ENCODE results near the gene GMCL1. TPM values are rescaled to one million over a fixed set of nuclear protein-coding genes. Genes with fewer than 3 reads are reported as not detected.

Gene GMCL1, protein sequence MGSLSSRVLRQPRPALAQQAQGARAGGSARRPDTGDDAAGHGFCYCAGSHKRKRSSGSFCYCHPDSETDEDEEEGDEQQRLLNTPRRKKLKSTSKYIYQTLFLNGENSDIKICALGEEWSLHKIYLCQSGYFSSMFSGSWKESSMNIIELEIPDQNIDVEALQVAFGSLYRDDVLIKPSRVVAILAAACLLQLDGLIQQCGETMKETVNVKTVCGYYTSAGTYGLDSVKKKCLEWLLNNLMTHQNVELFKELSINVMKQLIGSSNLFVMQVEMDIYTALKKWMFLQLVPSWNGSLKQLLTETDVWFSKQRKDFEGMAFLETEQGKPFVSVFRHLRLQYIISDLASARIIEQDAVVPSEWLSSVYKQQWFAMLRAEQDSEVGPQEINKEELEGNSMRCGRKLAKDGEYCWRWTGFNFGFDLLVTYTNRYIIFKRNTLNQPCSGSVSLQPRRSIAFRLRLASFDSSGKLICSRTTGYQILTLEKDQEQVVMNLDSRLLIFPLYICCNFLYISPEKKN
- total RNA-seq (10 to 100 TPM; 15.5 to 17.6 TPM), polyA plus RNA-seq (38.4 TPM)

DNA sequence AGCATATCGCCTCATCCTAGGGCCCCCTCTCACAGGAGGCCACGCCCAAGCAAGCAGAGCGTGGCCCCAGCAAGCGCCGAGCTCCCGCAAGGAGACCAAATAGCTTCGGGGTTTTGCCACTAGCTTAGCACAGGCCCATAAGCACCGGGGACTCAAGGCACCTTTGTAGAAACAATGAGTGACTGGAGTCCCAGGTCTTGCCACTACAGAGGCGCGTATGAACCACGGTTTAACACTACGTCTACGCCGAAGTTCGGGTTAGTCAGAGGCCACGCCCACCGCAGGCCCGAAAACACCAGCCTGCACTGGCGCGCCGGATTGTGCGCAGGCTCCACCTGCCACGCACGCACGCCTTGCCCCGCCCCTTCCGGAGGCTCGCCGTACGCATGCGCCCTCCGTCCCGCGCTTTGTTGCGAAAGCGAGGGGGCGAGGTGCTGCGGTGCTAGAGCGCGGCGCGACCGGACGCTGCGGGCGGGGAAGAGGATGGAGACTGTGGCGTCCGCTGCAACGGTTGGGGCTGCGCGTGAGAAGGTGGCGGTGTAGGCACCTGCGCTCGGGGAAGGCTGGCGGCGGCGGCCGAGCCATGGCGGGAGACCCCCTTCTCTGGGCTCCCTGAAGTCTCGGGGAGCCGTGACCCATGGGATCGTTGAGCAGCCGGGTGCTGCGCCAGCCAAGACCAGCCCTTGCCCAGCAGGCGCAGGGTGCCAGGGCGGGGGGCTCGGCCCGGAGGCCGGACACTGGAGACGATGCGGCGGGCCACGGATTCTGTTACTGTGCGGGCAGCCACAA lies at the start of gene GMCL1:
GMCL1 (plus strand) TSS at position 405 of the 789 bp plus-strand sequence; CDS start at position 638, 233 bp downstream.
- H3K27me3 ChIP-seq (ENCODE audit: insufficient read depth, low read length, poor library complexity, severe bottlenecking): no peaks in the 10 kb centered on the region
- CTCF ChIA-PET: interaction anchor here (0.9 to 3.9 kb wide), 3 partner anchors 11 to 241 kb away, joined by 3 to 18 read pairs (median 4); no protein-coding TSS in a partner anchor
- Mint-ChIP-seq H3K9me3 (no peaks in the 10 kb centered on the region), H3K27ac (peak within 1 kb of the TSS; percentile 95 to 99 (median 97)), H3K4me1 (peaks cover 42 to 61% (median 56%) of the 10 kb centered on the region in 3 donors), H3K36me3 (peaks cover 0 to 19% (median 4%) of the 10 kb centered on the region in 3 donors), H3K4me3 (peak within 1 kb of the TSS; percentile 84 to 99 (median 96)), H3K27me3 (no peaks in the 10 kb centered on the region)
- peaks cover 42% of the 10 kb centered on the region for H3K4me1 ChIP-seq (ENCODE audit: insufficient read depth, low read length)
- peak within 1 kb of the TSS; percentile 93 for H3K27ac ChIP-seq (ENCODE audit: low read depth, low read length)
- H3K36me3 ChIP-seq (ENCODE audit: insufficient read depth, low read length): no peaks in the 10 kb centered on the region
- no peaks in the 10 kb centered on the region for H3K9me3 ChIP-seq (ENCODE audit: low read length)
- DNase-seq: peak; percentile 99
- H3K4me3 ChIP-seq (ENCODE audit: low read length): peak within 1 kb of the TSS; percentile 98
- POLR2A ChIA-PET: interaction anchor here (0.7 to 1.2 kb wide), 2 partner anchors 13 to 308 kb away, joined by 3 to 4 read pairs; no protein-coding TSS in a partner anchor

DNA sequence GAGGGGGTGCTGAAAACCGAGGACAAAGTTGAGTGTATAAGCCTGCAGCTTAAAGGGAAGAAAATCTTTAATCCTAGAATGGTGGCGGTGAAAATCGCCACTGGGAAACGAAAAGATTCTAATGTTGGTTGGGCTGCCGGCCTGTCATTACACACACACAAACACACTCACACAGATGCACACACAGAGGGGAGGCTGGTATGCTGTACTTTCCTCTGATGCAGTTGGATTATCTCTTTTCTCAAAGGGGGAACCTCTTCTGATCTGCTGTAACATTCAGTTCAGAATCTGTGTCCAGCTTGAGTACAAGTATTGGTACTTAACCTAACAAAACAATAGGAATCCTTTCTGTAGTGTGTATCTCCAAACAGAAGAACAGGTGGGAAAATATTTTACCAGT lies 48.5 kb upstream of the GMCL1 start:
- Mint-ChIP-seq H3K4me1 (peaks cover 4 to 7% (median 7%) of the 10 kb centered on the region in 3 donors), H3K4me3 (no peak overlapping the region), H3K27ac (peak overlapping the region in 3 of 8 donors; percentile 4 to 67 (median 66)), H3K9me3 (peaks cover 0 to 2% (median 0%) of the 10 kb centered on the region in 5 donors), H3K36me3 (peaks cover 0 to 5% (median 0%) of the 10 kb centered on the region in 3 donors), H3K27me3 (no peaks in the 10 kb centered on the region)
- Histone ChIP-seq H3K27me3 (ENCODE audit: insufficient read depth, low read length, poor library complexity, severe bottlenecking) (no peaks in the 10 kb centered on the region), H3K4me3 (ENCODE audit: low read length) (no peak overlapping the region), H3K27ac (ENCODE audit: low read depth, low read length) (no peak overlapping the region), H3K9me3 (ENCODE audit: low read length) (no peaks in the 10 kb centered on the region), H3K4me1 (ENCODE audit: insufficient read depth, low read length) (no peaks in the 10 kb centered on the region), H3K36me3 (ENCODE audit: insufficient read depth, low read length) (no peaks in the 10 kb centered on the region)
- no peak for DNase-seq
- ChIA-PET CTCF (no interaction called here), POLR2A (no interaction called here)

DNA sequence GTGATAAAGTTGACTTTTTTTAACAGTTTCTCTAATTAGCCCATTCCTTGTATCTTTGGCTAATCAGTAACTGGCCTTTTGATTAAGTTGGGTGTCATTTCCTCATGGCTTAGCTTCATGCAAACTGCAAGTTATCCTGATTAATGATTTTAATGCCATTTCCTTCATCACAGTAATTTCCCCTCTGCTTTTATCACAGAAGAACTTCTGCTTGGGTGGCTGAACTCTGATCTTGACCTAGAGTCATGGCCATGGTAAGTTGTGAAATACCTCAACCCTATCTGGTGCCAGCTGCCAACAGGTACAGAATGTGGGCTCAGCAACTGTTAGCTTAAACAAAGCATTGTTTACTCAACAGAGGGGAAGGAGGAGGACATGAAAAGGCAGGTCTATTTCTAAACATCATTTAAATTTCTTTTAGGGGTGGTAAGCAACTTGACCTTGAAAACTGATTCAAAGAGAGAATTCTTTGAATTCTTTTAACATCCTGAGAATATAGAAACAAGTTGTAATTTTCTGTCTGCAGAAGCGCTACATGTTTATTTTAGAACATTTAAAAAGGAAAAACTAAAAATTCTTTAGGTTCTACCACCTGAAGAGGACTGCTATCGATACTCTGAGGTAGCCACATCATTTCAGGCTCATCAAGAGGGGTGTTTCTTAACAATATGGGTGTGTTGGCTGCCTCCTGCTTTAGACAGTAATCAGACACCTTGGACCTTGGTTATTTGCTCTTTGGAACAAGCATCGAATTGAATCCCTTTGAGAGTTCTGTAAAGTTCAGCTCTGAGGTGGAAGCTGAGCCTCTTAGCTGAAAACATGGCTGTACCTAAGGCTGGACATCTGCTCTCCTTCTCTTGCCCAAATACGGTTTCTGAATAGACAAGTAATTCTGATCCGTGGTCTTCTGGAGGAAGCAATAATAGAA lies 47.9 kb upstream of the GMCL1 start:
- Mint-ChIP-seq H3K4me1 (peaks cover 1 to 3% (median 2%) of the 10 kb centered on the region in 3 donors), H3K27me3 (no peaks in the 10 kb centered on the region), H3K4me3 (no peak overlapping the region), H3K9me3 (no peaks in the 10 kb centered on the region), H3K36me3 (peaks cover 0 to 5% (median 0%) of the 10 kb centered on the region in 3 donors), H3K27ac (peak overlapping the region in 2 of 8 donors; percentile 23 to 25)
- no peaks in the 10 kb centered on the region for H3K27me3 ChIP-seq (ENCODE audit: insufficient read depth, low read length, poor library complexity, severe bottlenecking)
- no peak overlapping the region for H3K27ac ChIP-seq (ENCODE audit: low read depth, low read length)
- POLR2A ChIA-PET: no interaction called here
- H3K4me3 ChIP-seq (ENCODE audit: low read length): no peak overlapping the region
- no peaks in the 10 kb centered on the region for H3K9me3 ChIP-seq (ENCODE audit: low read length)
- CTCF ChIA-PET: no interaction called here
- no peaks in the 10 kb centered on the region for H3K36me3 ChIP-seq (ENCODE audit: insufficient read depth, low read length)
- no peaks in the 10 kb centered on the region for H3K4me1 ChIP-seq (ENCODE audit: insufficient read depth, low read length)
- DNase-seq: no peak

DNA sequence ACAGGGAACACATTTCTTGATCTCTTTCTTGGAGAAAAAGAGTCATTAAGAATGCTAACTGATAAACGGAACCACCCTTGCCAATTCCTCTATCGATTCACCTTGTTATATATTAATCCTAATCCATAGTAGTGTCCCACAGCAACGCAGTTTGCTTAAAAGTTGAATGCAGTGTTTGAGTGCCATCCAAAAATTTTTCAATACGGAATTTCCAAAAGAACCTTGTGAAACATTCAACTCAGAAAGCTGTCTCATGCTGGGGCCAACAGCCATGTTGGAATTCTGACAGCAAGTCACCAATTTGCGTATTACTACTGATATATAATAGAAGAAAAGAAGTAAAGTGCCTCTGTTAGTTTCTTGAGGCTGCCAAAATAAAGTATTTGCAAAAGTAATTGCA lies 45.2 kb upstream of the GMCL1 start:
- ChIA-PET CTCF (no interaction called here), POLR2A (no interaction called here)

DNA sequence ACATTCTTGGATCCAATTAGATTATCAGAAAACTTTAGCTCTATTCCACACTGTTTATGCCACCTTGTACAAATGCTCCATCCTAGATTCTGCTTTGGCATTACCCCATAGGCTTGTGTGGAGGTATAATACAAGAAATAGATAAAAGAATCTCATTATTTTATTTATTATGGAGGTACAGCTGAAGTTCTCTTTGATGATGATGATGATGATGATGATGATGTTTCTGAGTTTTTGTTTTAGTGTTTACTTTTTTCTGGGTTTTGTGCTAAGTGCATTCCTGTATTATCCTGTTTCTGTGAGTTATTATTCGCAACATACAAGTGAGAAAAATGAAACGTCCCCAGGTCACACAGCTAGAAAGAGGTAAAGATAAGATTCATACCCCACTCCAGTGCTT lies 44.1 kb upstream of the GMCL1 start:
- no peaks in the 10 kb centered on the region for H3K27me3 ChIP-seq (ENCODE audit: insufficient read depth, low read length, poor library complexity, severe bottlenecking)
- H3K4me3 Mint-ChIP-seq: no peak overlapping the region
- H3K9me3 Mint-ChIP-seq: no peaks in the 10 kb centered on the region
- no peak overlapping the region for H3K27ac ChIP-seq (ENCODE audit: low read depth, low read length)
- H3K4me3 ChIP-seq (ENCODE audit: low read length): no peak overlapping the region
- no peak for DNase-seq
- no peaks in the 10 kb centered on the region for H3K27me3 Mint-ChIP-seq
- ChIA-PET CTCF (interaction anchor here (1.1 kb wide), 1 partner anchor 61 kb away, joined by 4 read pairs; no protein-coding TSS in a partner anchor), POLR2A (no interaction called here)
- H3K36me3 Mint-ChIP-seq: peaks cover 5 to 10% (median 5%) of the 10 kb centered on the region in 3 donors
- H3K36me3 ChIP-seq (ENCODE audit: insufficient read depth, low read length): no peaks in the 10 kb centered on the region
- peaks cover 12 to 13% (median 13%) of the 10 kb centered on the region in 3 donors for H3K4me1 Mint-ChIP-seq
- H3K27ac Mint-ChIP-seq: no peak overlapping the region
- H3K4me1 ChIP-seq (ENCODE audit: insufficient read depth, low read length): no peaks in the 10 kb centered on the region
- H3K9me3 ChIP-seq (ENCODE audit: low read length): no peaks in the 10 kb centered on the region

More for the DNA sequence above, 45.2 kb upstream of the GMCL1 start:
- H3K4me1 ChIP-seq (ENCODE audit: insufficient read depth, low read length): no peaks in the 10 kb centered on the region
- Mint-ChIP-seq H3K4me1 (peaks cover 1% of the 10 kb centered on the region in 3 donors), H3K27ac (peak overlapping the region in 1 of 8 donors; percentile 51), H3K4me3 (no peak overlapping the region), H3K27me3 (no peaks in the 10 kb centered on the region), H3K9me3 (no peaks in the 10 kb centered on the region), H3K36me3 (peaks cover 5 to 10% (median 5%) of the 10 kb centered on the region in 3 donors)
- no peaks in the 10 kb centered on the region for H3K27me3 ChIP-seq (ENCODE audit: insufficient read depth, low read length, poor library complexity, severe bottlenecking)
- no peak overlapping the region for H3K4me3 ChIP-seq (ENCODE audit: low read length)
- H3K9me3 ChIP-seq (ENCODE audit: low read length): no peaks in the 10 kb centered on the region
- H3K36me3 ChIP-seq (ENCODE audit: insufficient read depth, low read length): no peaks in the 10 kb centered on the region
- no peak overlapping the region for H3K27ac ChIP-seq (ENCODE audit: low read depth, low read length)
- DNase-seq: no peak

DNA sequence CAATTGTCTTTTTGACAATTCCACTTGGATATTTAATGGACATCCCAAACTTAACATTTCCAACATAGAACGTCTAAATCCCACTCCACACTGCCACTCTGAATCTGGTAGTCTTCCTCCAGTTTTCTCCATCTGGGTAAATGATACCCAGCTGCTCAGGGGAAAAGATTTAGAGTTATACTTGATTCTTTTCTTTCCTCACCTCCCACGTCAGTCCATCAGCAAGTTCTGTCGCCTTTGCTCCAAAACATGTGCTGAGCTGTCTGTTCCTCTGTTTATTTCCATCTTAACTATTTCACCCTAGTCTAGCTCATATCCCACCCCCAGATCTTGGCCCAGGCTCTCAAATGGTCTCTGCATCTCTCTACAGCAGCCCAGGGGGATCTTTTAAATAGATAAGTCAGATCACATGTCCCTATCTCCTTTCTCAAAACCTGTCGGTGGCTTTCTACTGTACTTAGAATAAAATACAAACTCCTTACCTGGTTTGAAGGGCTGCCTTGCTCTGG lies 43.4 kb upstream of the GMCL1 start:
- H3K4me1 Mint-ChIP-seq: peaks cover 12 to 17% (median 13%) of the 10 kb centered on the region in 3 donors
- no peak for DNase-seq
- POLR2A ChIA-PET: no interaction called here
- no peak overlapping the region for H3K27ac Mint-ChIP-seq
- Histone ChIP-seq H3K27me3 (ENCODE audit: insufficient read depth, low read length, poor library complexity, severe bottlenecking) (no peaks in the 10 kb centered on the region), H3K4me3 (ENCODE audit: low read length) (no peak overlapping the region), H3K36me3 (ENCODE audit: insufficient read depth, low read length) (no peaks in the 10 kb centered on the region), H3K4me1 (ENCODE audit: insufficient read depth, low read length) (no peaks in the 10 kb centered on the region), H3K9me3 (ENCODE audit: low read length) (no peaks in the 10 kb centered on the region), H3K27ac (ENCODE audit: low read depth, low read length) (no peak overlapping the region)
- H3K9me3 Mint-ChIP-seq: no peaks in the 10 kb centered on the region
- CTCF ChIA-PET: interaction anchor here (1.1 kb wide), 1 partner anchor 61 kb away, joined by 4 read pairs; no protein-coding TSS in a partner anchor
- peaks cover 5 to 10% (median 5%) of the 10 kb centered on the region in 3 donors for H3K36me3 Mint-ChIP-seq
- H3K4me3 Mint-ChIP-seq: no peak overlapping the region
- H3K27me3 Mint-ChIP-seq: no peaks in the 10 kb centered on the region

DNA sequence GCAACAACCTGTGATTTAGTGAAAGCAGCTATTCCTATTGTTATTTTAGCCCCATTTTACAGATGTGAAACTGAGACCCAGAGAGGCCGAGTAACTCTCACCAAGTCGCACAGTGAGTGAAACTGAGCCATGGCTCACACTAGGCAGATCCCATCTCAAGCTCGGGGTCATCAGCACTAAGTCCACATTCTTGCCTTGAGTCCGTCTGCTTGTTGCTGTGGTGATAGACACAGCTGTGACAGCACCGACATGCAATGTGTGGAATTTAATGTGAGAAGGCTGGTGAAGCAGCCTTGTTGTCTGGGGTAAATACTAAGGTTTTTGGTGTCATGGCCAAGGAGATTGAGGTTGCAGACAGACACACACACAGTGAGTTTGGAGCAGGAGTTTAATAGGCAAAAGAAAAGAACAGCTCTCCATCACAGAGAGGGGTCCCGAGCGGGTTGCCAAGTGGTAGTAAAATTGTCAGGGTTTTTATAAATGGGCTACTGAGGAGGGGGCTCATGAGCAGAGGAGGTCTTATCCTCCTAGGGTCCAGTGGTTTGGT lies 40.2 kb upstream of the GMCL1 start:
- Mint-ChIP-seq H3K27me3 (no peaks in the 10 kb centered on the region), H3K4me3 (peak overlapping the region in 1 of 7 donors; percentile 16), H3K27ac (peak overlapping the region in 3 of 8 donors; percentile 20 to 70 (median 37)), H3K4me1 (peaks cover 12 to 17% (median 13%) of the 10 kb centered on the region in 3 donors), H3K36me3 (peaks cover 5 to 10% (median 5%) of the 10 kb centered on the region in 3 donors), H3K9me3 (no peaks in the 10 kb centered on the region)
- H3K9me3 ChIP-seq (ENCODE audit: low read length): no peaks in the 10 kb centered on the region
- no peaks in the 10 kb centered on the region for H3K36me3 ChIP-seq (ENCODE audit: insufficient read depth, low read length)
- no peaks in the 10 kb centered on the region for H3K27me3 ChIP-seq (ENCODE audit: insufficient read depth, low read length, poor library complexity, severe bottlenecking)
- no peaks in the 10 kb centered on the region for H3K4me1 ChIP-seq (ENCODE audit: insufficient read depth, low read length)
- no peak overlapping the region for H3K27ac ChIP-seq (ENCODE audit: low read depth, low read length)
- POLR2A ChIA-PET: no interaction called here
- H3K4me3 ChIP-seq (ENCODE audit: low read length): no peak overlapping the region
- DNase-seq: no peak
- CTCF ChIA-PET: interaction anchor here (1.4 to 1.5 kb wide), 2 partner anchors 14 to 30 kb away, joined by 3 to 4 read pairs; no protein-coding TSS in a partner anchor

Measured in CD8-positive, alpha-beta memory T cell (primary cell).